Measurements from ENCODE around the gene HUWE1.

HUWE1 gene

DNA sequence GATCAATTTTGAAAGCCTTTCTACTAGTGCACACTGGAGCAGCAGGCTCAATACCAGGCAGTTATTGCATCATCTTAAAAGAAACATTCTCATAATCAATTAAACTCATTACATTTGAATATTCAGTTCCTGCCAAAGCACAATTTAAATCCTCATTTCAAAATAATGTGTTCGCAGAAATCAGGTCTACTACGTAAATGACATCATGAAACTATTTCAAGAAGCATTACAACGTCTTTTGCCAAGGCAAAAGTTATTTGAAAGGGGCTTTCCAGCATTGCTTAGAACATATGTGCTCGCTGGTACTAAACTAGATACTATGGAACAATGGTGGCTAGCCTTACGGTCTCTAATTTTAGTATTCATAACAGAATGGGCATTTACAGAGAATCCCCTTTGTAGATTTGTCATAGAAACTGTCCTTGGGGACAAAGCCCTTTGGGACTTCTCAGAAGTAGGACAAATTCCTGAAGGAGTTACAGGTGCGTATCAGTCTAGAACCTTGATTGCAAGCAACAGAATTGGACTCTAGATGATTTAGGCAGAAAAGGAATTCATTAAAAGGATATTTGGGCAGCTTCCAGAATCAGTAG lies 27.6 kb upstream of the HUWE1 start:
- Histone ChIP-seq H3K9ac (peak overlapping the region; percentile 76), H3K4me2 (peak overlapping the region; percentile 69), H4K20me1 (ENCODE audit: insufficient read depth) (no peaks in the 10 kb centered on the region), H3K27ac (peak overlapping the region; percentile 97), H3K36me3 (ENCODE audit: insufficient read depth) (no peaks in the 10 kb centered on the region), H3K27me3 (ENCODE audit: insufficient read depth, low read depth) (no peaks in the 10 kb centered on the region), H2AFZ (ENCODE audit: low read depth) (peak overlapping the region; percentile 39), H3K79me2 (ENCODE audit: insufficient read depth, low read depth) (no peaks in the 10 kb centered on the region), H3K4me3 (IDR thresholded peaks at IDR 0.05; ENCODE audit: insufficient read depth, low read depth, low read length) (no peak overlapping the region), H3K4me1 (ENCODE audit: low read depth, poor library complexity, severe bottlenecking) (peaks cover 53% of the 10 kb centered on the region)
- TF ChIP-seq, protein P1, sequence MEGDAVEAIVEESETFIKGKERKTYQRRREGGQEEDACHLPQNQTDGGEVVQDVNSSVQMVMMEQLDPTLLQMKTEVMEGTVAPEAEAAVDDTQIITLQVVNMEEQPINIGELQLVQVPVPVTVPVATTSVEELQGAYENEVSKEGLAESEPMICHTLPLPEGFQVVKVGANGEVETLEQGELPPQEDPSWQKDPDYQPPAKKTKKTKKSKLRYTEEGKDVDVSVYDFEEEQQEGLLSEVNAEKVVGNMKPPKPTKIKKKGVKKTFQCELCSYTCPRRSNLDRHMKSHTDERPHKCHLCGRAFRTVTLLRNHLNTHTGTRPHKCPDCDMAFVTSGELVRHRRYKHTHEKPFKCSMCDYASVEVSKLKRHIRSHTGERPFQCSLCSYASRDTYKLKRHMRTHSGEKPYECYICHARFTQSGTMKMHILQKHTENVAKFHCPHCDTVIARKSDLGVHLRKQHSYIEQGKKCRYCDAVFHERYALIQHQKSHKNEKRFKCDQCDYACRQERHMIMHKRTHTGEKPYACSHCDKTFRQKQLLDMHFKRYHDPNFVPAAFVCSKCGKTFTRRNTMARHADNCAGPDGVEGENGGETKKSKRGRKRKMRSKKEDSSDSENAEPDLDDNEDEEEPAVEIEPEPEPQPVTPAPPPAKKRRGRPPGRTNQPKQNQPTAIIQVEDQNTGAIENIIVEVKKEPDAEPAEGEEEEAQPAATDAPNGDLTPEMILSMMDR (conservative IDR thresholded peaks at IDR 0.05; ENCODE audit: low read depth, low read length), result no peak

DNA sequence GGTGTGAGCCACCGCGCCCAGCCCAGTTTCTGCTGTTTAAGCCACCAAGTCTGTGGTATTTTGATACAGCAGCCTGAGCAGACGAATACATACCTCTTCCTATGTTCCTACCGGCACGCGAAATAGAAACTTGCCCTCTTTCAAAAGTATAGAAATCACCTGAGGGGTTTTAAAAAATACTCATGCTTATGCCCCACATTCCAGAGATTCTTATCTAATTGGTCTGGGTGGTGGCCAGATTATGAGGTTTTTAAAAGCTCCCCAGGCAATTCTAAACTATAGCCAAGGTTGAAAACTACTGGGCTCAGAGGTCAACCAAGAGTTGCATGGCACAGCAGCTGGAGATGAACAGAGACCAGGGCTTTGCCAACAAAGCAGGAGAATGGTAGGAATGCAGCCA lies 24.9 kb upstream of the HUWE1 start:
- no peaks in the 10 kb centered on the region for H4K20me1 ChIP-seq (ENCODE audit: insufficient read depth)
- no peak overlapping the region for H3K4me3 ChIP-seq (IDR thresholded peaks at IDR 0.05; ENCODE audit: insufficient read depth, low read depth, low read length)
- H3K36me3 ChIP-seq (ENCODE audit: insufficient read depth), result no peaks in the 10 kb centered on the region
- no peak overlapping the region for H3K9ac ChIP-seq
- no peak overlapping the region for H2AFZ ChIP-seq (ENCODE audit: low read depth)
- H3K4me1 ChIP-seq (ENCODE audit: low read depth, poor library complexity, severe bottlenecking), result peaks cover 31% of the 10 kb centered on the region
- H3K79me2 ChIP-seq (ENCODE audit: insufficient read depth, low read depth), result no peaks in the 10 kb centered on the region
- TF ChIP-seq, protein P1 (conservative IDR thresholded peaks at IDR 0.05; ENCODE audit: low read depth, low read length), result no peak
- no peak overlapping the region for H3K4me2 ChIP-seq
- no peak overlapping the region for H3K27ac ChIP-seq
- no peaks in the 10 kb centered on the region for H3K27me3 ChIP-seq (ENCODE audit: insufficient read depth, low read depth)

DNA sequence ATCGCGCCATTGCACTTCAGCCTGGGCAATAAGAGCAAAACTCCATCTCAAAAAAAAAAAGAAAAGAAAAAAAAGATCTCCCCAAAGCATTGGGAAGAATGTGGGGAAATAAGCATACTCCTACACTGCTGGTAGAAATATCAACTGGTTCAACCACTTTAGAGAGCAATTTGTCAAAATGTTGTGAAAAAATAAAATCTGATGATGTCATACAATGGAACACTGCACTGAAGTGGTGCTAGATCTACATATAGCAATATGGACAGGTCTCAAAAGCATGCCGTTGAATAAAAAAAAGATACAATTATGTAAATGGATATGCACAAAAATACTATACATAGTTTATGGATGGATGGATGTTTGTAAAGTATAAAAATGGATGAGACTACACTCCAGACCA lies 18.3 kb upstream of the HUWE1 start:
- Histone ChIP-seq H3K27me3 (ENCODE audit: insufficient read depth, low read depth) (no peaks in the 10 kb centered on the region), H3K9ac (no peak overlapping the region), H3K79me2 (ENCODE audit: insufficient read depth, low read depth) (no peaks in the 10 kb centered on the region), H3K4me3 (IDR thresholded peaks at IDR 0.05; ENCODE audit: insufficient read depth, low read depth, low read length) (no peak overlapping the region), H3K4me2 (no peak overlapping the region), H3K36me3 (ENCODE audit: insufficient read depth) (no peaks in the 10 kb centered on the region), H3K4me1 (ENCODE audit: low read depth, poor library complexity, severe bottlenecking) (no peaks in the 10 kb centered on the region), H2AFZ (ENCODE audit: low read depth) (no peak overlapping the region), H4K20me1 (ENCODE audit: insufficient read depth) (no peaks in the 10 kb centered on the region), H3K27ac (no peak overlapping the region)
- TF ChIP-seq, protein P1 (conservative IDR thresholded peaks at IDR 0.05; ENCODE audit: low read depth, low read length), result no peak

GRCh38 chrX:53704294-53704693 lies 17.8 kb upstream of the HUWE1 start:
- Histone ChIP-seq H3K79me2 (ENCODE audit: insufficient read depth, low read depth) (no peaks in the 10 kb centered on the region), H3K36me3 (ENCODE audit: insufficient read depth) (no peaks in the 10 kb centered on the region), H3K9ac (no peak overlapping the region), H3K27ac (no peak overlapping the region), H3K27me3 (ENCODE audit: insufficient read depth, low read depth) (no peaks in the 10 kb centered on the region), H3K4me2 (no peak overlapping the region), H3K4me3 (IDR thresholded peaks at IDR 0.05; ENCODE audit: insufficient read depth, low read depth, low read length) (no peak overlapping the region), H4K20me1 (ENCODE audit: insufficient read depth) (no peaks in the 10 kb centered on the region), H2AFZ (ENCODE audit: low read depth) (no peak overlapping the region), H3K4me1 (ENCODE audit: low read depth, poor library complexity, severe bottlenecking) (no peaks in the 10 kb centered on the region)
- TF ChIP-seq, protein P1 (conservative IDR thresholded peaks at IDR 0.05; ENCODE audit: low read depth, low read length), result no peak

Measured in KMS-11 (cell line).